HG03354 (cell line): ENCODE data around the gene NEURL2.
"Not testable (repeated sequence)": the region's sequence is repeated elsewhere in the genome, so short reads cannot be mapped to it uniquely, and the experiment has no call there.

Source experiments
- ATAC-seq: cut with Tn5 transposase; IDR thresholded peaks from one replicate; pipeline ENCODE4 v1.9.1; 2021; ENCODE audit warnings: mild to moderate bottlenecking; ENCODE audit not compliant: unreplicated experiment, poor library complexity, severe bottlenecking

The NEURL2 gene

GRCh38 chr20:45902199-45902701, 11.2 kb upstream of the NEURL2 start:
- no peak for ATAC-seq

DNA sequence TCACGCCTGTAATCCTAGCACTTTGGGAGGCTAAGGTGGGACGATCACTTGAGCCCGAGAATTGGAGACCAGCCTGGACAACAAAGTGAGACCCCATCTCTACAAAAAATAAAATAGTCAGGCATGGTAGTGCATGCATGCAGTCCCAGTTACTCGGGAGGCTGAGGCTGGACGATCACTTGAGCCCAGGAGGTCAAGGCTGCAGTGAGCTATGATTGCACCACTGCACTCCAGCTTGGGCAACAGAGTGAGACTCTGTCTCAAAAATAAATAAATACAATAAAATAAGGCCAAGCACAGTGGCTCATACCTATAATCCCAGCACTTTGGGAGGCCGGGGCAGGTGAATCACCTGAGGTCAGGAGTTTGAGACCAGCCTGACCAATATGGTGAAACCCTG, 10.3 kb upstream of the NEURL2 start:
- not testable (repeated sequence) for ATAC-seq

- no peak for ATAC-seq
Observed at GRCh38 chr20:45899046-45899835, 8.2 kb upstream of the NEURL2 start.

- no peak for ATAC-seq
Observed at GRCh38 chr20:45898285-45898684, 7.3 kb upstream of the NEURL2 start.

- ATAC-seq, result no peak
Observed at GRCh38 chr20:45897692-45898091, 6.7 kb upstream of the NEURL2 start.

DNA sequence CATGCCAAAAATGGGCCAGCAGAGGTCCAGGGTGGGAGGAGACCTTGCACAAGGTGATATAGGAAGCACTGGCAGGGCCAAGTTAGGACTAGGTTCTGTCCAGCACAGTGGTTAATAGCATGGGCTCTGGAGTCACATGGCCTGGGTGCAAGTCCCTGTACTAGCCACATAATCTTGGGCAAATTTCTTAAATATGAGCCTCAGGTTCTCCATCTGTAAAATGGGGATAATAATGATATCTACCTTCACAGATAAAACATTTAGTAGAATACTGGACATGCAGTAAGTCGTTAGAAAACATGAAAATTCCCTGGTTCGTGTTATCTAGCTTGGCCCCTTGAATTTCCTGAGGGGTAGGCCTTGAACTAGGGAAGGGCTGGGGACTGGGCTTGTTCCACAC, 6.3 kb upstream of the NEURL2 start:
- ATAC-seq, result no peak

DNA sequence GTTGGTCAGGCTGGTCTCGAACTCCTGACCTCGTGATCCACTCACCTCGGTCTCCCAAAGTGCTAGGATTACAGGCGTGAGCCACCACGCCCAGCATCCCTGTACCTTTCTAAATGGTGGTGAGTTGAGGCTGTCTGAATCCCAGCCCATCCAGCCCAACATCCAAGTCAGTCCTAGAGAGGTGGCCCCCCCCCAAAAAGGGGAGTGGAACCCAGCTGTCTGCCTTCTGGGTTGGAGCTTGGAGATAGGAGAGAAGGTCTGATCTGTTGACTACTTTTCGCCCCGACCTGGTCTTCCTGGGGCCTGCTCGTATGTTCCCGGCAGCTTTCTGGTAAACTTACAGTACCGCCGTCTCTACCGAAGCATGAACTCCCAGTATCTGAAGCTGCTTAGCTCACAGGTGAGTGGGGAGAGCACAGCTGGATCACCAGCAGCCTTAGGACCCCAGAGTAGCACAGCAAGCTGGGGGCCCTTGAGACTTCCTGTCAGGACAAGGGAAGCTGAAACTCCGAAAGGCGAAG, 5.7 kb upstream of the NEURL2 start:
- no peak for ATAC-seq

GRCh38 chr20:45894797-45895196, 3.8 kb upstream of the NEURL2 start:
- no peak for ATAC-seq

GRCh38 chr20:45893831-45894230, 2.8 kb upstream of the NEURL2 start:
- ATAC-seq, result no peak

- ATAC-seq, result no peak
Observed at GRCh38 chr20:45892828-45893500, 2.0 kb upstream of the NEURL2 start.

- no peak for ATAC-seq
Observed at GRCh38 chr20:45892049-45892825, 1.2 kb upstream of the NEURL2 start.

DNA sequence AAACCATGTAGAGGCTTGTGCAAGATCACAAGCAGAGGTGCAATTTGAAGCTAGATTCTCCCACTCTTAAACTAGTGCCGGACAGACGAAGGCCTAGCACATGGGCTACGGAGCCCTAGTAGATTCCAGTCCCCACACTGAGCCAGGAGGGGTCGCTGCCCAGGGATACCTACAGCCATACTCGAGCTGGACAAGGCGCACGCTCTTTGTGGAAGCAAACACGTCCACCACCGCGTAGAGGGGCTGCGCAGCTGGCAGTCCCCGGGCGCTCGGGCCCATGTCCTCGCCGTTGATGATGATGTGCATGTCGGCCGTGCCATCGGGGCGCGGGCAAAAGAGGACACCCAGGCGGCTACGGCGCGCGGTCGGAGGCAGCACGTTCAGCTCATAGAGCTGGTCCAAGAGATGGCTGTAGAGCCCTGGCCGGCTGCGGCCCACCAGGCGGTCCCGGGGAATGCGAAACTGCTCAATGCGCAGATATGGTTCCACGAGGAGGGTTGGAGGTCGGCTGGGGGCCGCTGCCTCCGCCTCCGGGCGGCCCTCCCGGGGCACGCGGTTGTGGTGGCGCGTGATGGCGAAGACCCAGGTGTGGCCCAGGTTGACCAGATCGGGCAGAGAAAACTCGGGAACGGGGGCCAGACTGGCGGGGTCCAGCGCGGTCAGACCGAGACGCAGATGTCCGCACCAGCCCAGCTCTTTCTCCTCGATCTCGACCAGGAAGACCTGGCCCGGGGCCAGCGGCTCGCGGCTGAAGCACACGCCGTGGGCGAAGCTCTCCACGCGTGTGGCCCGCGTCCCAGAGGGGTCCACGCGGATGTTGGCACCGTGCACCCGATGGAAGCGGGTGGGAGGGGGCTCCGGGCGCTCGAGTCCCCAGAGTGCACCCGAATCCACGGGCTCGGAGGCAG, 677 bp downstream of the NEURL2 start:
- ATAC-seq, result peak; percentile 29

DNA sequence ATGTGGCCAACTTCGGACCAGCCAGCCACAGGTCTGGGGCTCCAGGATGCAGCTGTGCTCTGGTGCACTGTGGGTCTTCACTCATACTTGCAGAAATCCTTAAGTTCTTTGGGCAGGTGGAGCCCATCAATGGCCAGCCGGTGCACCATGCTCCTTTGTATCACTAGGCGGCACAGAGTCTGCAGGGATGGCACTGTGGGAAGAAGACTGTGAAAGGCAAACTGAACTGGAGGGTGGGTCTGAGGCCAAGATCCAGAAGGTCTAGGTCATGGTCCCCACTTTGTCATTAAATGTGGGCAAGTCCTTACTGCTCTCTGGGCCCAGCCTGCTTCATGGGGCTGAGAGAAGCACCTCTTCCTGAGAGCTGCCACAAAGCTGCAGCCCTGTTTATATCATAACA, 2.3 kb downstream of the NEURL2 start:
- ATAC-seq, result no peak

DNA sequence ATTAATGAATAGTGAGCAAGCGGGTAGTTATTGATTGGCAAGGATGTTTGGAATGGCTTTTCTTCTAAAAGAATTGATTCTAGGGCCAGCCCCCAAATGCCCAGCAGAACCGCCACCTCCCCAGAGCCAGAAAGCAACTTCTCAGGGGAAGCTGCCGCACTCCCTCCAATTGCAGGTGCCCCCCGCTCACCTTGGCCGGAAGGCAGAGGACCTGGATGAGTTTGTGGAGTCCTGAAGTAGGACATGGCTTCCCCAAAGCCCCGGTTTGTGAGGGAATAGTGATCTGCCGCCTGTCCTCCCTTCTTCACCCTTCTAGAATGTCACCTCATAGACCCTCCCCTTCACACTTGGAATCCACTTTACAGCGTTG, 3.7 kb downstream of the NEURL2 start, which contains the start of gene SPATA25:
SPATA25 (minus strand) TSS at position 277 of the 370 bp plus-strand sequence; CDS start at position 245, 32 bp downstream.
- no peak for ATAC-seq

DNA sequence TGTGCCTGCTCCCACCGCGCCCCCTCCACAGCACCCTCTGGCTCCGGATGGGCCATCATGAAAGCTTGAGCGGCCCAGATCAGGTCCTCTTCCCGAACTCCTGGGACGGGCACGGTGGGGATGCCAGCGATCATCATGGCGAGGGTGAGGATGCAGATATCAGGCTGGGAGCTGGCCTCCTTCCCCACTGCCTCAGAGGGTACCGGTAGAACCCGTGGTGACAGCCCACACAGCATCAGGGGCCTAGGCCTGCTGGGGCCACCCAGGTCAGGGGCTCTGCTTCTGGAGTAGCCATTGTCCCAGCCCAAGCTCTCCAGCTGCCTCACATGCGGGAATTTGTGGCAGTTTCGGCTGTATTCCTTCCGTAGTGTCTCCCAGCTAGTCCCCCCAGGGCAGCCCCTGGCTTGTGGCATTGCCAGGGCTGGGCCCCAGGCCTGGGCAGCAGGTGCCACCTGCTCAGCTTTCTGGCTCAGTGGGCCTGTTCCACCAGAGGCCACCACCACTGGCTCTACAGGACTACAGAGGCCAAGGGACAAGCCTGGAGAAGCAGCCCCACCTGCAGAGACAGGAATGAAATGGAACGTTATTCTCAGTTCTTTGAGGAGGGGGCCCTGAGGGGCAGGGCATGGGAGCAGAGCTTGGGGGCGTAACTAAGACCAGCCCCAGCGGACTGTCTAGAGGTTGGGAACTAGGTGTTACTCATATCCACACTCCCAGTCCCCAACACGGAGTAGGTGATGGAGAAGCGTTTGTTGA, 4.2 kb downstream of the NEURL2 start:
- ATAC-seq, result no peak

- ATAC-seq, result no peak
Observed at GRCh38 chr20:45883100-45883469, 7.9 kb downstream of the NEURL2 start.

GRCh38 chr20:45882469-45883099, 8.4 kb downstream of the NEURL2 start:
- ATAC-seq, result no peak
